Colonic mucosa (tissue), 4 donors: ENCODE results near the gene GAPDH. TPM values are rescaled to one million over a fixed set of nuclear protein-coding genes. Genes with fewer than 3 reads are reported as not detected.

Source experiments
- DNase-seq: peaks from one replicate; pipeline ENCODE4 v3.0.0-alpha.2; 2020
- H3K27ac ChIP-seq: fragments of 200-600 bp; one replicate; pipeline ENCODE4 v1.8.0; 2021
- H3K27me3 ChIP-seq: fragments of 200-600 bp; one replicate; pipeline ENCODE4 v1.8.0; 2021
- H3K36me3 ChIP-seq: fragments of 200-600 bp; one replicate; pipeline ENCODE4 v1.8.0; 2021
- H3K4me1 ChIP-seq: fragments of 200-600 bp; one replicate; pipeline ENCODE4 v1.8.0; 2021; ENCODE audit warnings: mild to moderate bottlenecking
- H3K4me3 ChIP-seq: fragments of 200-600 bp; one replicate; pipeline ENCODE4 v1.8.0; 2021
- H3K9ac ChIP-seq, 2 donors: one replicate each; pipeline ENCODE4 v1.7.0; 2013; ENCODE audit warnings: control low read depth in 2 of 2, low read depth in 2 of 2, low read length in 2 of 2
- H3K9me3 ChIP-seq: fragments of 200-600 bp; one replicate; pipeline ENCODE4 v1.8.0; 2021
- intact Hi-C: fragments of 100-400 bp; cut with DNase I; formaldehyde crosslinking; loops from one replicate; pipeline ENCODE4 v1.14.1; 2022
- total RNA-seq, 2 donors: library from RNA; stranded (reverse); fragmentation: NEBNext Ultra II Directional in 1 of 2; extraction: Animal tissue kit (Norgen Biotek cat#: 25700) in 1 of 2; gene quantifications; one replicate each; pipeline ENCODE4 v1.2.1, GENCODE V29; 2021
- TF ChIP-seq, protein P1 (sequence below): fragments of 200-600 bp; IDR thresholded peaks from one replicate; pipeline ENCODE4 v1.8.0; 2022; ENCODE audit warnings: antibody characterized with exemption, mild to moderate bottlenecking
- donor health status: healthy.
- donor health status: DM: no; HTN: no; CAD: no.
- donor health status: DM: no; HTN: no; CAD: no.

The GAPDH gene
- total RNA-seq, 2 donors from 2014 or later: 3,442 to 3,768 TPM

DNA sequence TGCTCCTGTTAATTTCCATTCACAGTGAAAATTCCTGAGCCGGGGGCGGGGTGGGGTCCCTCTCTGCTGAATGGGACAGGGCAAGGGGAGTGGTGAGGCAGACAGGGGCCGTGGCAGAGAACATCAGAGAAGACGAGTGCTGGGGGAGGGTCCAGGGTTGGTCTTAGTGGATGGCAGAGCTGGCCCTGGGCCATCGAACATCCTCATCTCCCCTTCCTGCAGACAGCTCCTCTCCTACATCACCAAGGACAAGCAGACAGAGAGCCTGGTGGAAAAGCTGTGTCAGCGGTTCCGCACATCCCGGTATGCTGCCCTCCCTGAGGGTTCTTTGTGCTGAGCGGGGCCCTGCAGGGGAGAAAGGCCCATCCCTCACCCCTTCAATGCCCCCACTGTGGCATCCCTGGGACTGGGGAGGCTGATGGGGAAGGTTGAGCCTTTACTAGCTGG is 5.0 kb upstream of the GAPDH start:
- H3K36me3 ChIP-seq: peaks cover 25% of the 10 kb centered on the region
- intact Hi-C loops: no loop called here
- no peak for DNase-seq
- no peak overlapping the region for H3K4me3 ChIP-seq
- H3K27ac ChIP-seq: no peak overlapping the region
- no peak overlapping the region for H3K9ac ChIP-seq
- no peaks in the 10 kb centered on the region for H3K9me3 ChIP-seq
- H3K4me1 ChIP-seq: peaks cover 6% of the 10 kb centered on the region
- TF ChIP-seq, protein P1, sequence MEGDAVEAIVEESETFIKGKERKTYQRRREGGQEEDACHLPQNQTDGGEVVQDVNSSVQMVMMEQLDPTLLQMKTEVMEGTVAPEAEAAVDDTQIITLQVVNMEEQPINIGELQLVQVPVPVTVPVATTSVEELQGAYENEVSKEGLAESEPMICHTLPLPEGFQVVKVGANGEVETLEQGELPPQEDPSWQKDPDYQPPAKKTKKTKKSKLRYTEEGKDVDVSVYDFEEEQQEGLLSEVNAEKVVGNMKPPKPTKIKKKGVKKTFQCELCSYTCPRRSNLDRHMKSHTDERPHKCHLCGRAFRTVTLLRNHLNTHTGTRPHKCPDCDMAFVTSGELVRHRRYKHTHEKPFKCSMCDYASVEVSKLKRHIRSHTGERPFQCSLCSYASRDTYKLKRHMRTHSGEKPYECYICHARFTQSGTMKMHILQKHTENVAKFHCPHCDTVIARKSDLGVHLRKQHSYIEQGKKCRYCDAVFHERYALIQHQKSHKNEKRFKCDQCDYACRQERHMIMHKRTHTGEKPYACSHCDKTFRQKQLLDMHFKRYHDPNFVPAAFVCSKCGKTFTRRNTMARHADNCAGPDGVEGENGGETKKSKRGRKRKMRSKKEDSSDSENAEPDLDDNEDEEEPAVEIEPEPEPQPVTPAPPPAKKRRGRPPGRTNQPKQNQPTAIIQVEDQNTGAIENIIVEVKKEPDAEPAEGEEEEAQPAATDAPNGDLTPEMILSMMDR: no peak
- no peaks in the 10 kb centered on the region for H3K27me3 ChIP-seq

DNA sequence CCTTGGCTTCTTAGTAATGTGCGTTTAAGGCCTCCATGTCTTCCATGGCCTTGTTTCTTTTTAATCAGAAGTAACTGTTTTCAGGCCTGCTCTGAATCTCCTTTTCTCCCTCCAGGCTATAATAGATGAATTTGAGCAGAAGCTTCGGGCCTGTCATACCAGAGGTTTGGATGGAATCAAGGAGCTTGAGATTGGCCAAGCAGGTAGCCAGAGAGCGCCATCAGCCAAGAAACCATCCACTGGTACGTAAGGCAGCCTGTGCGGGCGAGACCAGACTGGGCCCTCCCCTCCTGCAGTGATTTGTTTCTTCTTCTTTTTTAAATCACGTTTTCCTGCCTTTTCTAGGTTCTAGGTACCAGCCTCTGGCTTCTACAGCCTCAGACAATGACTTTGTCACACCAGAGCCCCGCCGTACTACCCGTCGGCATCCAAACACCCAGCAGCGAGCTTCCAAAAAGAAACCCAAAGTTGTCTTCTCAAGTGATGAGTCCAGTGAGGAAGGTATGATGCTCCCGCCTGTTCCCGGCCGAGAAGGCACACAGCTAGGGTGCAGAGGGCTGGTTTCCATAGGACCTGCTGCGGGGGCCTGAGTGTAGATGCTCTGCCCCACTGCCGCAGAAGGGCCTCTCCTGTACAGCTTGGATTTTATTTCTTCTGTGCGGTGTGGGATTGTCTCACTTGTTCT is 3.6 kb upstream of the GAPDH start:
- no peak overlapping the region for H3K9ac ChIP-seq
- peaks cover 6% of the 10 kb centered on the region for H3K4me1 ChIP-seq
- no peaks in the 10 kb centered on the region for H3K9me3 ChIP-seq
- H3K36me3 ChIP-seq: peaks cover 25% of the 10 kb centered on the region
- TF ChIP-seq, protein P1: no peak
- no peaks in the 10 kb centered on the region for H3K27me3 ChIP-seq
- no peak overlapping the region for H3K4me3 ChIP-seq
- H3K27ac ChIP-seq: no peak overlapping the region
- intact Hi-C loops: no loop called here
- DNase-seq: no peak

DNA sequence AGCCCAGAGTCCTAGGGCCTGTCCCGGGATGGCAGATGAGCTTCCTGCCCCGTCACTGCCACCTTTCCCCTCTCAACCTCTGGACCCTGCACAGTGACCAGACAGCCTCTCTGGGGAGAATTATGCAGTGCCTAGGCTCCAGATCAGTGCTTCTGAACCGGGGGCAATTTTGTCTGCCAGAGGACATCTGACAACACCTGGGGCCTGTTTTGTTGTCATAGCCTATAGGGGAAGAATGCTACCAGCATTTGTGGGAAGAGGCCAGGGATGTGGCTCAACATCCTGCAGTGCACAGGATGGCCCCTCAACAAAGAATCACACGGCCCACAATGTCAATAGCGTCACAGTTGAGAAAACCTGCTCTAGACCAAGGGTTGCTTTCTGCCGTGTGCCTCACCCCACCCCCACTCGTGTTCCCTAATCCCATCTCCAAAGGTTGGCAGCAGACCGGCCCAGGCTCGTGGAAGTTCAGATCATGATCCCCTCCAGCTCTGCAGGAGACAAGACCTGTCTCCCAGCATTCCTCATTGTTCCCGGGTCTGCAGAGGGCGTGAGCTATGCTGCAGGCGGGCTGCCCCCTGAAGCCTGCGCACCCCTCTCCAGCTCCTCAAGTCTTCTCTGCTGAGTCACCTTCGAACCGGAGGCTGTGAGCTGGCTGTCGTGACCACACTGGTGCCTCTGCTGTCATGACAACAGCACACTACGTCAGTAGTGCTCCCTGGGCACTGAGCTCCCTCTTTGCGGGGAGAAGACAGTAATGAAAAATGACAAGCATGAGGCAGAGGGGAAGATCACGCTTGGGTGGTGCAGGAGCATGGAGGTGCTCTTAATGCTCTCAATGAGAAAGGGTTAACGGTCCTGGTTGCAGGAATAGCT is 2.0 kb upstream of the GAPDH start:
- peak overlapping the region; percentile 99 for H3K27ac ChIP-seq
- intact Hi-C loops: no loop called here
- H3K27me3 ChIP-seq: no peaks in the 10 kb centered on the region
- H3K4me3 ChIP-seq: peak overlapping the region; percentile 99
- H3K9me3 ChIP-seq: no peaks in the 10 kb centered on the region
- DNase-seq: peak; percentile 62
- TF ChIP-seq, protein P1: no peak
- H3K9ac ChIP-seq: peak overlapping the region; percentile 70 to 99
- H3K36me3 ChIP-seq: peaks cover 19% of the 10 kb centered on the region
- peaks cover 17% of the 10 kb centered on the region for H3K4me1 ChIP-seq

DNA sequence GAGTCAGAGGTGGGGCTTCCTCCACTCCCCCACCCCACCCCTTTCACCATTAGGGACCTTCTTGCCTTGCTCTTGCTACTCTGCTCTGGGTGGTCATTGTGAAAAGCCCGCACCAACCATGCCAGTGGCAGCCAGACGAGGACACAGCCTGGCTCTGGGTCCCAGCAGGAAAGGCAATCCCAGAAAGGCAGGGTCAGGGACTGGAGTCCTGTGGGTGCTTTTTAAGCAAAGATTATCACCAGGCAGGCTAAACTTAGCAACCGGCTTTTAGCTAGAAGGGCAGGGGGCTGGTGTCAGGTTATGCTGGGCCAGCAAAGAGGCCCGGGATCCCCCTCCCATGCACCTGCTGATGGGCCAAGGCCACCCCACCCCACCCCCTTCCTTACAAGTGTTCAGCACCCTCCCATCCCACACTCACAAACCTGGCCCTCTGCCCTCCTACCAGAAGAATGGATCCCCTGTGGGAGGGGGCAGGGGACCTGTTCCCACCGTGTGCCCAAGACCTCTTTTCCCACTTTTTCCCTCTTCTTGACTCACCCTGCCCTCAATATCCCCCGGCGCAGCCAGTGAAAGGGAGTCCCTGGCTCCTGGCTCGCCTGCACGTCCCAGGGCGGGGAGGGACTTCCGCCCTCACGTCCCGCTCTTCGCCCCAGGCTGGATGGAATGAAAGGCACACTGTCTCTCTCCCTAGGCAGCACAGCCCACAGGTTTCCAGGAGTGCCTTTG is 1.2 kb upstream of the GAPDH start:
- H3K27me3 ChIP-seq: no peaks in the 10 kb centered on the region
- peaks cover 20% of the 10 kb centered on the region for H3K36me3 ChIP-seq
- DNase-seq: peak; percentile 81
- H3K4me3 ChIP-seq: peak overlapping the region; percentile 99
- peak overlapping the region; percentile 99 for H3K27ac ChIP-seq
- H3K9me3 ChIP-seq: no peaks in the 10 kb centered on the region
- intact Hi-C loops: no loop called here
- peaks cover 22% of the 10 kb centered on the region for H3K4me1 ChIP-seq
- TF ChIP-seq, protein P1: no peak
- peak overlapping the region; percentile 70 to 99 for H3K9ac ChIP-seq

DNA sequence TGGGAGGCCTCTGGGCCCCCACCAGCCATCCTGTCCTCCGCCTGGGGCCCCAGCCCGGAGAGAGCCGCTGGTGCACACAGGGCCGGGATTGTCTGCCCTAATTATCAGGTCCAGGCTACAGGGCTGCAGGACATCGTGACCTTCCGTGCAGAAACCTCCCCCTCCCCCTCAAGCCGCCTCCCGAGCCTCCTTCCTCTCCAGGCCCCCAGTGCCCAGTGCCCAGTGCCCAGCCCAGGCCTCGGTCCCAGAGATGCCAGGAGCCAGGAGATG is 729 bp upstream of the GAPDH start:
- DNase-seq: no peak
- Histone ChIP-seq H3K9me3 (no peaks in the 10 kb centered on the region), H3K27ac (peak overlapping the region; percentile 99), H3K36me3 (peaks cover 24% of the 10 kb centered on the region), H3K9ac (peak overlapping the region; percentile 70 to 99), H3K4me1 (peaks cover 22% of the 10 kb centered on the region), H3K27me3 (no peaks in the 10 kb centered on the region), H3K4me3 (peak overlapping the region; percentile 99)
- intact Hi-C loops: no loop called here
- TF ChIP-seq, protein P1: no peak
